ENCODE data around the gene CCDC15. TPM values are rescaled to one million over a fixed set of nuclear protein-coding genes. Genes with fewer than 3 reads are reported as not detected.
A peak's percentile ranks its signal among the peaks of the same experiment; 100 is the strongest.

The CCDC15 gene
- total and polyA plus RNA-seq, 9 donors: 0.82 to 1.9 (median 1.1) TPM

DNA sequence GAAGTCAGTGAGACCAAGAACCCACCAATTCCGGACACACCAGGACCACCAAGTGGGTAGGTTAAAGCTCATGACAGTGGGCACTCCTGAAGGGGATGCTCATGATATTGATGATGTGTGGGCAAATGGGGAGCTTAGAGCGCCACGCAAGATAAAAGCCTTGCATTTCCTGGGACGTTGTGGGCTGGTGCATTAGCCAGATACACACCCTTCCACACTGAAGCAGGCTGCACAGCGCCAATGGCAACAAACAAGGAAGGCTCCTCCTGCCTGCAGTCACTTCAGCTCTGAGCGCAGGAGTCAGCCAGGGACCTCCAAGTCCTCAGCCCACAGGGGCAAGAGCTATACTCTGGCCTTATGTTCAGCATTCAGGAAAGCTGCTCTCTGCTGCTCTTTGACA is 136.8 kb downstream of the CCDC15 start:
- H3K36me3 ChIP-seq: no peaks in the 10 kb centered on the region
- peak overlapping the region in 1 of 2 donors; percentile 54 for H3K27ac ChIP-seq
- H3K27me3 ChIP-seq: no peaks in the 10 kb centered on the region
- TF ChIP-seq, protein P1, sequence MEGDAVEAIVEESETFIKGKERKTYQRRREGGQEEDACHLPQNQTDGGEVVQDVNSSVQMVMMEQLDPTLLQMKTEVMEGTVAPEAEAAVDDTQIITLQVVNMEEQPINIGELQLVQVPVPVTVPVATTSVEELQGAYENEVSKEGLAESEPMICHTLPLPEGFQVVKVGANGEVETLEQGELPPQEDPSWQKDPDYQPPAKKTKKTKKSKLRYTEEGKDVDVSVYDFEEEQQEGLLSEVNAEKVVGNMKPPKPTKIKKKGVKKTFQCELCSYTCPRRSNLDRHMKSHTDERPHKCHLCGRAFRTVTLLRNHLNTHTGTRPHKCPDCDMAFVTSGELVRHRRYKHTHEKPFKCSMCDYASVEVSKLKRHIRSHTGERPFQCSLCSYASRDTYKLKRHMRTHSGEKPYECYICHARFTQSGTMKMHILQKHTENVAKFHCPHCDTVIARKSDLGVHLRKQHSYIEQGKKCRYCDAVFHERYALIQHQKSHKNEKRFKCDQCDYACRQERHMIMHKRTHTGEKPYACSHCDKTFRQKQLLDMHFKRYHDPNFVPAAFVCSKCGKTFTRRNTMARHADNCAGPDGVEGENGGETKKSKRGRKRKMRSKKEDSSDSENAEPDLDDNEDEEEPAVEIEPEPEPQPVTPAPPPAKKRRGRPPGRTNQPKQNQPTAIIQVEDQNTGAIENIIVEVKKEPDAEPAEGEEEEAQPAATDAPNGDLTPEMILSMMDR (IDR thresholded peaks at IDR 0.05): no peak
- TF ChIP-seq EP300 (IDR thresholded peaks at IDR 0.05) (no peak), POLR2A (IDR thresholded peaks at IDR 0.05) (no peak)
- no peak overlapping the region for H3K4me3 ChIP-seq
- DNase-seq: peak in 1 of 5 donors; percentile 19
- 71 to 75% (median 74%) methylated on average over 6 of the region's 6 CpGs for WGBS, 3 donors
- H3K9me3 ChIP-seq: no peaks in the 10 kb centered on the region
- intact Hi-C loops (cut with DNase I): loop anchor here in 3 of 4 donors (5.0 to 10.0 kb wide), 5 partner anchors 54 to 314 kb away; no protein-coding TSS in a partner anchor
- H3K4me1 ChIP-seq (ENCODE audit: insufficient read depth): peaks cover 4% of the 10 kb centered on the region

Other genes with a start within 250 kb of the CCDC15 start
- 1 to 10 TPM in 6 of 7 donors, not detected in 1; 1.1 to 7.0 (median 4.2) TPM for gene NRGN, start 214.3 kb upstream of the CCDC15 start, total RNA-seq
- 1 to 10 TPM; 3.3 to 5.1 TPM for gene NRGN, start 214.3 kb upstream of the CCDC15 start, polyA plus RNA-seq
- gene VSIG2, start 201.9 kb upstream of the CCDC15 start, total RNA-seq: 10 to 100 TPM in 1 of 7 donors, 1 to 10 TPM in 3, under 1 TPM in 2, not detected in 1; 0.38 to 27.1 (median 1.8) TPM
- gene VSIG2, start 201.9 kb upstream of the CCDC15 start, polyA plus RNA-seq: under 1 TPM; 0.30 to 0.48 TPM
- 10 to 100 TPM in 4 of 7 donors, 1 to 10 TPM in 3; 7.3 to 28.4 (median 11.2) TPM for gene ESAM, start 191.9 kb upstream of the CCDC15 start, total RNA-seq
- 10 to 100 TPM; 40.7 to 46.6 TPM for gene ESAM, start 191.9 kb upstream of the CCDC15 start, polyA plus RNA-seq
- 10 to 100 TPM; 14.8 to 19.4 (median 17.1) TPM for gene MSANTD2, start 153.8 kb upstream of the CCDC15 start, total RNA-seq
- 10 to 100 TPM in 1 of 2 donors, 1 to 10 TPM in 1; 9.9 to 16.7 TPM for gene MSANTD2, start 153.8 kb upstream of the CCDC15 start, polyA plus RNA-seq
- gene ROBO3, start 88.8 kb upstream of the CCDC15 start, total RNA-seq: 10 to 100 TPM; 36.9 to 90.4 (median 56.7) TPM
- gene ROBO3, start 88.8 kb upstream of the CCDC15 start, polyA plus RNA-seq: 10 to 100 TPM; 15.2 to 62.8 TPM
- gene ROBO4, start 56.3 kb upstream of the CCDC15 start, total RNA-seq: 10 to 100 TPM in 4 of 7 donors, 1 to 10 TPM in 3; 5.9 to 22.0 (median 10.0) TPM
- 10 to 100 TPM in 1 of 2 donors, 1 to 10 TPM in 1; 7.8 to 12.0 TPM for gene ROBO4, start 56.3 kb upstream of the CCDC15 start, polyA plus RNA-seq
- gene HEPN1, start 35.0 kb upstream of the CCDC15 start, total RNA-seq: under 1 TPM in 2 of 7 donors, not detected in 5; 0.24 to 0.48 TPM
- not detected for gene HEPN1, start 35.0 kb upstream of the CCDC15 start, polyA plus RNA-seq
- under 1 TPM in 2 of 7 donors, not detected in 5; 0.10 TPM for gene HEPACAM, start 18.2 kb upstream of the CCDC15 start, total RNA-seq
- gene HEPACAM, start 18.2 kb upstream of the CCDC15 start, polyA plus RNA-seq: under 1 TPM in 1 of 2 donors, not detected in 1; 0.13 TPM
- gene SLC37A2, start 109.1 kb downstream of the CCDC15 start, total RNA-seq: 1 to 10 TPM; 1.3 to 6.6 (median 2.2) TPM
- gene SLC37A2, start 109.1 kb downstream of the CCDC15 start, polyA plus RNA-seq: 1 to 10 TPM in 1 of 2 donors, under 1 TPM in 1; 0.93 to 7.9 TPM
- gene TMEM218, start 157.4 kb downstream of the CCDC15 start, total RNA-seq: 10 to 100 TPM; 13.0 to 20.6 (median 16.7) TPM
- gene TMEM218, start 157.4 kb downstream of the CCDC15 start, polyA plus RNA-seq: 10 to 100 TPM; 31.8 to 37.3 TPM
- gene PKNOX2, start 210.5 kb downstream of the CCDC15 start, total RNA-seq: 10 to 100 TPM; 11.8 to 42.3 (median 30.2) TPM
- 10 to 100 TPM; 10.6 to 13.0 TPM for gene PKNOX2, start 210.5 kb downstream of the CCDC15 start, polyA plus RNA-seq

All from ovary (tissue), 9 donors.